ENCODE results near the gene MOSMO.

DNA sequence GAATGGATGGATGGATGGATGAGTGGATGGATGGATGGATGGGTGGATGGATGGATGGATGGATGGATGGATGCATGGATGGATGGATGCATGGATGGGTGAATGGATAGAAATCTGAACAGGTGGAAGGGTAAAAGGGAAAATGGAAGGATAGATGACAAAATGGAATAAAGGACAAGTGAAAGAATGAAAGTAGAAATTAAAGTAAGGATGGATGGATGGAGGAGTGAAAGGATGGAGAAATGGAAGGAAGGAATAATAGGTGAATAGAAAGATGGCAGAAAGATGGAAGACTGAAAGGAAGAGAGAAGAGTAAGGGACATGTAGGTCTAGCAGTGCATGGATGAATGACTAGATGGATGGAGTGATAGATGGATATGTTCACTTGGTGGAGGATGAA lies 114.3 kb downstream of the MOSMO start:
- TF ChIP-seq, protein P1, sequence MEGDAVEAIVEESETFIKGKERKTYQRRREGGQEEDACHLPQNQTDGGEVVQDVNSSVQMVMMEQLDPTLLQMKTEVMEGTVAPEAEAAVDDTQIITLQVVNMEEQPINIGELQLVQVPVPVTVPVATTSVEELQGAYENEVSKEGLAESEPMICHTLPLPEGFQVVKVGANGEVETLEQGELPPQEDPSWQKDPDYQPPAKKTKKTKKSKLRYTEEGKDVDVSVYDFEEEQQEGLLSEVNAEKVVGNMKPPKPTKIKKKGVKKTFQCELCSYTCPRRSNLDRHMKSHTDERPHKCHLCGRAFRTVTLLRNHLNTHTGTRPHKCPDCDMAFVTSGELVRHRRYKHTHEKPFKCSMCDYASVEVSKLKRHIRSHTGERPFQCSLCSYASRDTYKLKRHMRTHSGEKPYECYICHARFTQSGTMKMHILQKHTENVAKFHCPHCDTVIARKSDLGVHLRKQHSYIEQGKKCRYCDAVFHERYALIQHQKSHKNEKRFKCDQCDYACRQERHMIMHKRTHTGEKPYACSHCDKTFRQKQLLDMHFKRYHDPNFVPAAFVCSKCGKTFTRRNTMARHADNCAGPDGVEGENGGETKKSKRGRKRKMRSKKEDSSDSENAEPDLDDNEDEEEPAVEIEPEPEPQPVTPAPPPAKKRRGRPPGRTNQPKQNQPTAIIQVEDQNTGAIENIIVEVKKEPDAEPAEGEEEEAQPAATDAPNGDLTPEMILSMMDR (IDR thresholded peaks at IDR 0.05; ENCODE audit: low read depth, low read length, poor library complexity, severe bottlenecking): no peak
- TF ChIP-seq EZH2phosphoT487 (IDR thresholded peaks at IDR 0.05; ENCODE audit: borderline replicate concordance, low read length): no peak
